Spleen (tissue), 7 donors: Measurements from ENCODE around the gene PIK3C2G.

ENCODE experiments used
- POLR2AphosphoS5 ChIP-seq, 3 donors: sonication (generic); formaldehyde crosslinking; IDR thresholded peaks; one replicate each; pipeline ENCODE4 v1.5.1; 2017; ENCODE audit warnings: antibody characterized with exemption in 3 of 3
- TF ChIP-seq, protein P1 (sequence below), 11 experiments: fragments of 200-600 bp in 7 of 11; fragments of 450-650 bp in 4 of 11; sonication (generic) in 4 of 11; IDR thresholded peaks in 8 of 11; conservative IDR thresholded peaks in 3 of 11; 1 replicate in 7 of 11; 2 replicates in 4 of 11; pipeline versions ENCODE4 v1.4.0 to v1.8.0; 2016 to 2021; ENCODE audit warnings: antibody characterized with exemption in 11 of 11, inconsistent platforms in 4 of 11, mild to moderate bottlenecking in 1 of 11
- donor health status: DM: no; HTN: no; CAD: no; lungs with moderate emphysema.
- donor health status: DM: no; HTN: no; CAD: no.
- donor health status: DM: no; HTN: no; CAD: no.

DNA sequence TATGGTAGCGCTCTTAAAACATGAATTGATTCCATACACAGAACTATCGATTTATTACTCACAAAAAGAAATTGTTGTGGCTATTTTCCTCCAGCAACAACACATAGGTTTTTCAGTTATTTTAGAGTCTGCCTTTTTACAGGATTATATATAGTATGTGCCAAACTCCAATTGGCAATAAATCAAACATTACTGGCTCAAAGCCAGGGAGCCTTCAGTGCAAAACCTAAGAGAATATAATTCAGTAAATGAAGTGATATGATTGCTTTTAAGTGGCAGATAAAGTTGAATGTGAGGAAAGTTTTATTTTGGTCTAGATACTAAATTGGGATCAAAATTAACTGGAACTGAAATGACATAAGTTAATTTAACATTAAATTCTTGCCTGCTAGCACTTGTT lies 234.8 kb downstream of the PIK3C2G start:
- TF ChIP-seq POLR2AphosphoS5 (IDR thresholded peaks at IDR 0.05): no peak
- TF ChIP-seq, protein P1, sequence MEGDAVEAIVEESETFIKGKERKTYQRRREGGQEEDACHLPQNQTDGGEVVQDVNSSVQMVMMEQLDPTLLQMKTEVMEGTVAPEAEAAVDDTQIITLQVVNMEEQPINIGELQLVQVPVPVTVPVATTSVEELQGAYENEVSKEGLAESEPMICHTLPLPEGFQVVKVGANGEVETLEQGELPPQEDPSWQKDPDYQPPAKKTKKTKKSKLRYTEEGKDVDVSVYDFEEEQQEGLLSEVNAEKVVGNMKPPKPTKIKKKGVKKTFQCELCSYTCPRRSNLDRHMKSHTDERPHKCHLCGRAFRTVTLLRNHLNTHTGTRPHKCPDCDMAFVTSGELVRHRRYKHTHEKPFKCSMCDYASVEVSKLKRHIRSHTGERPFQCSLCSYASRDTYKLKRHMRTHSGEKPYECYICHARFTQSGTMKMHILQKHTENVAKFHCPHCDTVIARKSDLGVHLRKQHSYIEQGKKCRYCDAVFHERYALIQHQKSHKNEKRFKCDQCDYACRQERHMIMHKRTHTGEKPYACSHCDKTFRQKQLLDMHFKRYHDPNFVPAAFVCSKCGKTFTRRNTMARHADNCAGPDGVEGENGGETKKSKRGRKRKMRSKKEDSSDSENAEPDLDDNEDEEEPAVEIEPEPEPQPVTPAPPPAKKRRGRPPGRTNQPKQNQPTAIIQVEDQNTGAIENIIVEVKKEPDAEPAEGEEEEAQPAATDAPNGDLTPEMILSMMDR (IDR thresholded peaks at IDR 0.05 in 8 of 11, conservative IDR thresholded peaks at IDR 0.05 in 3 of 11): no peak
